ENCODE data around the gene COL6A1. TPM values are rescaled to one million over a fixed set of nuclear protein-coding genes. Genes with fewer than 3 reads are reported as not detected.

The COL6A1 gene
- total and polyA plus RNA-seq, 2 of the 13 experiments (the other 11 are each of a cell fraction or from before 2014, with no cell fraction given) = 3.1 to 4.8 TPM

GRCh38 chr21:45970674-45971615 is 10.6 kb upstream of the COL6A1 start (continued):
- TF ChIP-seq DMTF1 (CRISPR knock-in tag; IDR thresholded peaks at IDR 0.05) = no peak
- peak; percentile 35; the same call in 1 of the 2 replicates for TF ChIP-seq ZNF891 (CRISPR knock-in tag; IDR thresholded peaks at IDR 0.05)
- no peak for TF ChIP-seq HNF1A (IDR thresholded peaks at IDR 0.05; ENCODE audit: low read depth)
- TF ChIP-seq HNF1A (CRISPR knock-in tag; IDR thresholded peaks at IDR 0.05; ENCODE audit: borderline replicate concordance) = no peak
- TF ChIP-seq HMGXB4 (CRISPR knock-in tag; IDR thresholded peaks at IDR 0.05; ENCODE audit: borderline replicate concordance in 1 of 2, low read depth in 1 of 2) = 0 out of 4 replicates have a peak, but pooled peaks of 1 of the 2 experiments have one; percentile 51
- TF ChIP-seq GABPB1 (CRISPR knock-in tag; IDR thresholded peaks at IDR 0.05) = peak; percentile 53; the same call in 1 of the 2 replicates

Data from HepG2 (cell line).